H7 (cell line): ENCODE data around the gene ANGPTL1. TPM values are rescaled to one million over a fixed set of nuclear protein-coding genes. Genes with fewer than 3 reads are reported as not detected.
"Not testable (repeated sequence)": the region's sequence is repeated elsewhere in the genome, so short reads cannot be mapped to it uniquely, and the experiment has no call there.

ENCODE experiments used
- DNase-seq: peaks from one replicate; pipeline ENCODE4 v3.0.0; 2012
- H3K27me3 ChIP-seq: 2 replicates; pipeline ENCODE4 v1.6.0; 2011; ENCODE audit warnings: mild to moderate bottlenecking, low read length; ENCODE audit not compliant: control insufficient read depth, insufficient read depth
- H3K36me3 ChIP-seq: replicated peaks from 2 replicates; pipeline ENCODE4 v1.5.1; 2011; ENCODE audit warnings: low read length; ENCODE audit not compliant: control insufficient read depth, insufficient read depth
- H3K4me3 ChIP-seq: 2 replicates; pipeline ENCODE4 v1.5.1; 2011; ENCODE audit warnings: low read depth, mild to moderate bottlenecking, control low read depth, low read length, moderate library complexity; ENCODE audit not compliant: insufficient read depth
- total RNA-seq: library from RNA; depleted of rRNA; stranded (reverse); fragments of >200 nt; shearing (Covaris generic); gene quantifications from 2 replicates; pipeline ENCODE4 v1.2.3, GENCODE V29; 2014

Gene ANGPTL1
- total RNA-seq, 1 experiment from 2014 or later: not detected

- no peak overlapping the region for H3K4me3 ChIP-seq
- no peaks in the 10 kb centered on the region for H3K36me3 ChIP-seq
- no peaks in the 10 kb centered on the region for H3K27me3 ChIP-seq
- no peak for DNase-seq
Measured at GRCh38 chr1:178877896-178878295, 7.0 kb upstream of the ANGPTL1 start.

- DNase-seq: no peak
- H3K4me3 ChIP-seq: no peak overlapping the region
- no peaks in the 10 kb centered on the region for H3K27me3 ChIP-seq
- no peaks in the 10 kb centered on the region for H3K36me3 ChIP-seq
Measured at GRCh38 chr1:178875936-178876335, 5.1 kb upstream of the ANGPTL1 start.

GRCh38 chr1:178874966-178875365 lies 4.1 kb upstream of the ANGPTL1 start:
- no peaks in the 10 kb centered on the region for H3K27me3 ChIP-seq

DNA sequence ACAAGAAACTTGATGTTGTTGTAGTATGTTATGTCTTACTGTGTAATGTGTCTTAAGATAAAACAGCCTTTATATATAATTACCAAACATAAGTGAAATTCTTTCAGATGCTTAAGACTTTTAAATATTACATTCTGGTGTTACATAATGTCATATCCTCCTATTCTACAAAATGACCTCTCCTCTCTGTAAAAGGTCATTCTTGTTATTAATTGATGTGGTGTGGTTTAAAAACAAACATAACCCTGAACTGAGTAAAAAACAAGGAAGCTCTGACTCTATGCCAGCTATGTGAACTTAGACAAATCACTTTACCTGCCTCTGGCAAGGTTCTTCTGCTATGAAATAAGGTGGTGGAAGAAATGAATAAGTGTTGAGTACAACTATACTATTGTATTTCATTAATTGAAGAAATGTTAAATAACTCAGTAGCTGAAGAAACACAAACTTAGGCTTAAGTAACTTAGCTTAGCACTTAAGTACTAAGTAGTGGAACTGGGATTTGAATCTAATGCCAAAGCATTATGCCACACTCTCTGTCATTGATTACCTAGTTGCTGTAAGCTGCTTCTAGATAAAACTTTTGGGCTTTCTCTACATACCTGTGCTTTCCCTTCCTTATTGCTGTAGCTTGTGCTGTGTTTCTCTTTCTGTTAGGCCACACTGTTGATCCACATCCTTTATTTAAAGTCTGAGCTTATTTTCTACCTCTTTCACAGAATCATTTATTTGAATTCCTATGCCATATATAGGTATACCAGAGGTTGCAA lies 859 bp upstream of the ANGPTL1 start:
- H3K4me3 ChIP-seq: no peak overlapping the region
- no peaks in the 10 kb centered on the region for H3K27me3 ChIP-seq
- no peak for DNase-seq
- H3K36me3 ChIP-seq: no peaks in the 10 kb centered on the region

More at GRCh38 chr1:178874966-178875365, 4.1 kb upstream of the ANGPTL1 start:
- no peak for DNase-seq
- no peak overlapping the region for H3K4me3 ChIP-seq
- H3K36me3 ChIP-seq: no peaks in the 10 kb centered on the region

DNA sequence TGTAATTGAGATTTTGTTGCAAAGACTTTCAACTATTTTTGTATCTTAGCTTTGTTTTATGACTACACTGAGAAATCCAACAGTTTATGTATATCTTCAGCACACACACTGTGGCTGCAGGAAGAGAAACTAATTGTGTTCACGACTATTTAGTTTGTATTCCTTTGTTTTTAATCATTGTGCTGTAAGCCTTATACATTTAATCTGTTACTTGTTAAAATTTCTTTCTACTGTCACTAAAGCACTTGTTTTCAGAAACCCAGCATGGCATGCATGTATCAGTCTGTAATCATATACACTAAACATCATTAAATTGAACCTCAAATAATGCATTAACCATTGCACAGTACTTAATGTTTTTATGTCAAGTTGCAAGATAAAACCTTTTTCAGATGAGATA lies 656 bp downstream of the ANGPTL1 start:
- no peak for DNase-seq
- H3K36me3 ChIP-seq: no peaks in the 10 kb centered on the region
- no peaks in the 10 kb centered on the region for H3K27me3 ChIP-seq
- no peak overlapping the region for H3K4me3 ChIP-seq

- Histone ChIP-seq H3K27me3 (no peaks in the 10 kb centered on the region), H3K36me3 (no peaks in the 10 kb centered on the region), H3K4me3 (no peak overlapping the region)
- DNase-seq: peak; percentile 10
Measured at GRCh38 chr1:178869119-178869697, 1.7 kb downstream of the ANGPTL1 start.

DNA sequence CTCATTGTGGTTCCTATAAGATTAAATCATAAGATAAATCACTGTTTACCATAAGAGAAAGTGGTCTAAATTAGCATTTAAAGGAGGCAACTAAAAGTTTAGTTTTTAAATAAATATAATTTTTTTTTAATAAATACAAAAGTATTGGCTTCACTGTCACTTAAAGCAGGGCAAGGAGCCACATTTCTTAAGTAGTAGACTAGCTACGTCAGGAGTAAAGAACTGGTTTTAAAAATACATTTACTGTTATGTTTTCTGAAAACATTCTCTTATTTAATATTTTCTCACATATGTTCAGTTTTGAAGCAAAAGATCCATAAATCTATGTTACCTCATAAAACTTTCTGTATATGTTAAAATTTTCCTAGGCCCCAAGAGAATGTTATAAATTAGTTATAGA lies 2.2 kb downstream of the ANGPTL1 start:
- no peak overlapping the region for H3K4me3 ChIP-seq

DNA sequence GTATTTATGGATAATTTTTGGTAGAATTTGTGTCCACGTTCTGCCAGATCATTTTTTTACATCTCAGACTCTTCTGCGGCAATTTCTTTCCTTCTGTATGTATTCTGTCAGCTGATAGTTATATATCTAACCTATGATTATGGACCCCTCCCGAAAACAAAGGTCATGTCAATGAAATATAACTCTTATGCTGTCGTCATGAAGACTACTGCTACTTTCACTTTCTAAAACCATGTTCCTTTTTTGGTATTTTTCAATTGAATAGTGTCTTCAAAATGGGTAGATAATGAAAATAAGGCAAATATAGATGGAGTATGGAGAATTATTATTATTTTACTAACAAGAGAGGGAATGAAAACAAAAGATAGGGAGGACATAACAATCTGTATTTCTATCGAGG lies 3.2 kb downstream of the ANGPTL1 start:
- no peaks in the 10 kb centered on the region for H3K36me3 ChIP-seq
- H3K4me3 ChIP-seq: no peak overlapping the region
- no peaks in the 10 kb centered on the region for H3K27me3 ChIP-seq
- DNase-seq: no peak

More for the DNA sequence above, 2.2 kb downstream of the ANGPTL1 start:
- H3K27me3 ChIP-seq: no peaks in the 10 kb centered on the region
- H3K36me3 ChIP-seq: no peaks in the 10 kb centered on the region
- DNase-seq: no peak

DNA sequence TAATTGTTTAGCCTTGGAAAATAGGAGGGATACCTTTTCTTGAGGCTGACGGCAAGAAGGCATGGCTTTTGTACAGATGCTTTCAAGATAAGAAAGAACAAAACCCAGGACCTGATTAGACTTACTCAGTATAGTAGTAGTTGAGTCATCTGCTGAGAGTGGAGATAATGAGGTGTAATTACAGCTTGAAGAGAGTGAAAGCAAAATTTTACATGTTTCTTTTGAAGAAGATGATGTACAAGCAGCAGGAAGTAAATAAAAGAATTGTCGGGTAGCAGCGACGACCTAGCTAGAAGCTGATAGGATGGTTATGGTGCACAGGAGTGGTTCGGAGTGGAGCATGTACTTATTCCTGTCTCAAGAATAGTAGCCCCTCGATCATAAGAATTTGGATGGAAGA lies 6.6 kb downstream of the ANGPTL1 start:
- DNase-seq: no peak
- no peak overlapping the region for H3K4me3 ChIP-seq
- H3K36me3 ChIP-seq: no peaks in the 10 kb centered on the region
- H3K27me3 ChIP-seq: no peaks in the 10 kb centered on the region

DNA sequence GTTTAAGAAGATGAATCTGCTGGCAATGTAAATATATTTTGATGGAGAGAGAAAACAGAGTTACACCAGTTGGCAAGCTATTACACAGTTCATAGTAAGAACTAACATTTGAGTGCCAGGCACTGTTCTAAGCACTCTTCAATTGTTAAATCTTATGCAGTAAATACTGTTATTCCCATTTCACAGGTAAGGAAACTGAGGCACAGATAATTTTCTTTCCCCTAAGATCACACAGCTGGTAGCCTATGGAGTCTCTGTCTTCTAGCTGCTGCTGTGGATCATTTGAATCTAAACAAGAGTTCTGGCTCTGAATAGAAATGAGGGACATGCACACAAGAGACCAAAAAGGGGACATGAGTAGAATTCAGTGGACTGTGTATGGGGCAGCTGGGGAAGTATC lies 8.0 kb downstream of the ANGPTL1 start:
- no peaks in the 10 kb centered on the region for H3K36me3 ChIP-seq
- no peaks in the 10 kb centered on the region for H3K27me3 ChIP-seq

DNA sequence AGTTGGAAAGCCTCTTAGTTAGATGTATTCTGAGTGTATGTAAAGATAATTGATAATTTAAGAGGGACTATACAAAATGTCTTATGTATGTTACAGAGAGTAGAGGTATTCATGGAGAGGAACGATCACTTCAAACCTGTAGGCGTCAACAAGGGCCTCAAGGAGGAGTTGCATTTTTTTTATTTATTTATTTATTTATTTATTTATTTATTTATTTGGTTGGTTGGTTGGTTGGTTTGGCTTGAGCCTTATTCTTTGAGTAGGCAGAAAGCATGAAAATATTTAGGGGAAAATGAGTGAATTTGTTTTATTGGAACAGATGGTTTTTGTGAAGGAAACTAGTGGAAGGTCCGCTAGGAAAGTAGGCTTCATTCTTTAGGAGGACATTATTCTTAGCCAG lies 8.5 kb downstream of the ANGPTL1 start:
- Histone ChIP-seq H3K27me3 (no peaks in the 10 kb centered on the region), H3K36me3 (no peaks in the 10 kb centered on the region), H3K4me3 (no peak overlapping the region)
- no peak for DNase-seq

More for the DNA sequence above, 8.0 kb downstream of the ANGPTL1 start:
- no peak overlapping the region for H3K4me3 ChIP-seq
- DNase-seq: no peak

GRCh38 chr1:178857126-178857525 lies 13.8 kb downstream of the ANGPTL1 start:
- no peaks in the 10 kb centered on the region for H3K27me3 ChIP-seq
- no peak overlapping the region for H3K4me3 ChIP-seq
- no peak for DNase-seq
- no peaks in the 10 kb centered on the region for H3K36me3 ChIP-seq

DNA sequence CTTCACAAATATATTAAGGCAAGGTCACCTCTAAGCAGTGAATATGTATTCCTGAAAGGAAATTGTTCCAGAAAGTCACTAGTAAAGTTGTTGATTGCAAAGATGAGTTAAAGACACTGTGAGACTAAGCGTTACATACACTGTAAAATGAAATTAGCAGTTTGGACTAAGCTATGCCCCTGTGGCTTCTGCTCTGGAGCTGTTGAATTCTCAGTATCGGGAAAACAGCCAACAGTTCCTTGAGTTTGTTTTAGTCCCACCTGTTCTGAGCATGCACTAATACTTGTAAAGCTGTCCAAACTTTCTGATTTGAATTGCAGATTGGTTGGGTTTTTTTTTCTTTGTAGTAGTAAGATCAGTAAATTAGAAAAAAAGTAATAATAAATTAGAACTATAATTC lies 21.0 kb downstream of the ANGPTL1 start:
- no peaks in the 10 kb centered on the region; the same call in 1 of the 2 replicates for H3K36me3 ChIP-seq
- H3K27me3 ChIP-seq: no peaks in the 10 kb centered on the region
- no peak for DNase-seq
- no peak overlapping the region for H3K4me3 ChIP-seq

GRCh38 chr1:178847919-178848318 lies 23.0 kb downstream of the ANGPTL1 start:
- not testable (repeated sequence) for H3K4me3 ChIP-seq, DNase-seq, H3K36me3 ChIP-seq, H3K27me3 ChIP-seq

GRCh38 chr1:178847396-178847849 lies 23.5 kb downstream of the ANGPTL1 start:
- Histone ChIP-seq H3K27me3 (no peaks in the 10 kb centered on the region), H3K36me3 (no peaks in the 10 kb centered on the region; the same call in 1 of the 2 replicates), H3K4me3 (no peak overlapping the region)
- no peak for DNase-seq
